ENCODE data around the gene PES1. TPM values are rescaled to one million over a fixed set of nuclear protein-coding genes. Genes with fewer than 3 reads are reported as not detected.
A peak's percentile ranks its signal among the peaks of the same experiment; 100 is the strongest.
"Not testable (repeated sequence)": the region's sequence is repeated elsewhere in the genome, so short reads cannot be mapped to it uniquely, and the experiment has no call there.

The PES1 gene
- total RNA-seq (2014; rRNA removed; shearing (Covaris generic)), result 73.9 and 74.0 TPM in 2 replicates

DNA sequence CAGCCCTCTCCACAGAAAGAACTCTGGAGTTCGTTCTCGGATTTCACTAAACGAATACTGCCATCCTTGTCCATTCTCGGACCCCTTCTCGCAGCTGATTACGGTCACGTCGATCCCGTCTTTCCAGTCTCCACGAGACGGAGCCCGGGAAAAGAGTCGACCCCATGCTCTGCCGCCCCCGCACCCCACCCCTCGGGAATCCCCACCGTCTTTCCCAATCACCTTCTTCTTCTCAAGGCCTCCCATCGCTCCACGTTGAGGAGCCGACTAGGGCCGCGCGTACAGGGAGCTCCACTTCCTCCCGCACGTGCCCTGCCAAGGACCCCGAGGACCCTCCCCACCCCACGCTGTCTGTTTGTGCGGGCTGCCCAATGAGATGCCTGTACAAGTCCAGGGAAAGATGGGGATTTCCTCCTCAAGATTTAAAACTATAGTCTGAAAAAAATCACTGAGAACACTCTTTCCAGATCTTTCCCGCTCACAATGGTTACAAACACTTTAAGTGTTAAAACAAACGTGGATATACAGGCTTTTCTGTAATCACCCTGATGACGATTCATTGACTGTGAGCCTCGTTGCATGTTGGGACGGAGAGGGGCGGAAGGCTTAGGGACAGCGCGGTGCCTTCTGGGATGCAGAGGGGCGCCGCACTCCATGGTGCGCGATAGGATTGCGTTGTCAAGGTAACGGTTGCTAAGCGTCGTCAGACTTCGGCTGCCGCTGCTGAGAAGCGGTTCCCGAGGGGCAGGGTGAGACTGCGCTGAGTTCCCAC, at the start of gene PES1:
Gene PES1, minus strand, starts transcription at position 323 of the 772 bp plus-strand sequence. Its CDS starts 77 bp downstream, at position 246.
- peak; percentile 96 for DNase-seq (ENCODE audit: low spot score)

DNA sequence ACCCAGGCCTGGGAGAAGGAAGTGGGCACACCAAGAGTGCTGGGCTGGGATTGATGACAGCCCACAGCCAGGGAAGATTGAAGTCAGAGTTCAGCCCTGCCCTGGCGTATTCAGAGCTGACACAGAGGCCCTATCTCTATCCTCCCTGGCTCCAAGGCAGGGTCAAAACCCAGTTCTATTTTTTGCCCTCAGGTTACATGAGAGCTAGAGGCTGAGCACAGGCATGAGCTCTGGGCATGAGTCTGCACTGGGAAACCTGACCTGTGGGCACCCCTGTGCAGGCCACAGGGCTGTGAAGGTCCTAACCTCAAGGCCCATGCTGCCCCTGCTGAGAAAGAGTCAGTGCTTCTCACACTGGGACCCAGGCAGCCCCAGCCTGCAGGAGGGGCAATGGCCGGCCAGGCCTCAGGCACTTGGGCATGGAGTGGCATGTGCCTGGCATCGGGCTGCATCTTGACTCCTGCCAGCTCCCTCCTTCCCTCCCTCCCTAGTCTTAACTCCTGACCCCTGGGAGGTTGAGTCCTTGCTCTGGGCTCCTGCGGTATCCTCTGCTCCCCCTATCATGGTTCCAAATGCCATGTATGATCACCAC, 49.2 kb upstream of the PES1 start:
- DNase-seq (ENCODE audit: low spot score), result no peak

DNA sequence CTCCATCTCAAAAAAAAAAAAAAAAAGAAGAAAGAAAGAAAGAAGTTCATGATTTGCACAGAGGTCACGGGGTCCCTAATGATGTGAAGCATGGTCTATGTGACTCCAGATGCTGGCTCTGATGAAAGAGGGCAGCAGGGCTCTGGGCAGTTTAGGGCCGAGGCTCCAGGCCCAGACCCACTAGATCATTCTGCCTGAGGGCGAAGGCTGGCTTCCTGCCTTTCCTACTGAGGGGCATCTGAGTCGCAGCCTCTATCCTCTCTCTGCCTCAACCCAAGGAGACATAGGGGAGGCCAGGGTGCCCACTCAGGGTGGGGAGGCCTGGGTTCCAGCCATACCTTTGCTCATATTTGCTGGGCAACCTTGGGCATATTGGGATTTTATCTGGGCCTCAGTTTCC, 48.7 kb upstream of the PES1 start:
- DNase-seq (ENCODE audit: low spot score), result no peak

GRCh38 chr22:30637701-30638114, 46.0 kb upstream of the PES1 start:
- DNase-seq (ENCODE audit: low spot score), result no peak

DNA sequence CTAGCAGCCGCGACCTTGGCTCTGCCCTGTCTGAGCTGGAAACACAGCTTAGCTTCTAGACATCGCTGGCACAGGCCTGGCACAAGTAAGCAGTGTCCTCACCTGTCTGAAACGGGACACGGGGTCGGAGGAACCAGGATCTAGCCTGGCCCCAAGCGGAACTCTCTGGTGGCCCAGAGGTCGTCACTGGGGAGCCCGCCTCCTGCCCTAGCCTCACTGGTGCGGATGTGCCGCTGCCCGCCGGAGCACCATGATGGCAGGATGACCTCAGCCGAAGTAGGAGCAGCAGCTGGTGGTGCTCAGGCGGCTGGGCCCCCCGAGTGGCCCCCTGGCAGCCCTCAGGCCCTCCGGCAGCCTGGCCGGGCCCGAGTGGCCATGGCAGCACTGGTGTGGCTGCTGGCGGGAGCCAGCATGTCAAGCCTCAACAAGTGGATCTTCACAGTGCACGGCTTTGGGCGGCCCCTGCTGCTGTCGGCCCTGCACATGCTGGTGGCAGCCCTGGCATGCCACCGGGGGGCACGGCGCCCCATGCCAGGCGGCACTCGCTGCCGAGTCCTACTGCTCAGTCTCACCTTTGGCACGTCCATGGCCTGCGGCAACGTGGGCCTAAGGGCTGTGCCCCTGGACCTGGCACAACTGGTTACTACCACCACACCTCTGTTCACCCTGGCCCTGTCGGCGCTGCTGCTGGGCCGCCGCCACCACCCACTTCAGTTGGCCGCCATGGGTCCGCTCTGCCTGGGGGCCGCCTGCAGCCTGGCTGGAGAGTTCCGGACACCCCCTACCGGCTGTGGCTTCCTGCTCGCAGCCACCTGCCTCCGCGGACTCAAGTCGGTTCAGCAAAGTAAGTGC, 44.7 kb upstream of the PES1 start:
- peak; percentile 44 for DNase-seq (ENCODE audit: low spot score)

DNA sequence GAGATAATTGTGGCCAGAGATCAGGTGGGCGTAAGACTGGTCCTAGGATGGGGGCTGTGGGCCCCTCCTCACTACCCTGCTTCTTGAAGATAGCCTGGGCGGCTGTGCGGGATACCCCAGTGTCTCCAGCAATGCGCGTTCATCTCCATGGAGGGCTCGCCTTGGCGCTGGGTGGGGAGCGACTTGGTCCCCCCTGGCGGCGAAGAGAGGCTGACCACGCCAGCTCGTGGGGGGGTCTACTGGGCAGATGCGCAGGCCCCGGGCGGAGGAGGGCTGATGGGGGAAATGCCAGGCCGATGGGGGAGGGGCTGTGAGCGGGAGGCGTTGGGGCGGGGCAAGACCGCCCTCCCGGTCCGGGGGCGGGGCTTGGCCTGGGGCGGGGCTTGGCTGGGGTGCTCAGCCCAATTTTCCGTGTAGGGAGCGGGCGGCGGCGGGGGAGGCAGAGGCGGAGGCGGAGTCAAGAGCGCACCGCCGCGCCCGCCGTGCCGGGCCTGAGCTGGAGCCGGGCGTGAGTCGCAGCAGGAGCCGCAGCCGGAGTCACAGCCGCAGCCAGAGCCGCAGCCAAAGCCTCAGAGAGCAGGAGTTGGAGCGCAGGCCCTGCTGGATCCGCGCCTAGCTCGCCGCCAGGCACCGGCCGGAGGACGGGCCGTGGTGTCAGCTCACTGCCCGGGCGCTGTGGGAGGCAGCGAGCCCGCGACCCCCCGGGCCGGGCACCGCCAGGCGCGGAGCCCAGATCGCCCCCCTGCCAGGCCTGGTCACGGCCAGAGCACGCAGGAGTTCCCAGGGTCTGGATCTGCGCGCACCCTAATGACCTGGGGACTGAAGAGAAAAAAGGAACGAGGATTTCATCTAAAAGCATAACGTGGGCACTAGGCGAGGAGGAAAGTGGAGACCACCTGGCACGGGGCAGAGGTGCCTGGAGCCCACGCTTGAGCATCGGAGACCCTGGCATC, 43.8 kb upstream of the PES1 start, which contains the start of gene SLC35E4:
Gene SLC35E4, plus strand, starts transcription at position 509 of the 953 bp plus-strand sequence. CDS start 670 bp downstream, outside the sequence.
- peak; percentile 80 for DNase-seq (ENCODE audit: low spot score)

GRCh38 chr22:30634471-30635233, 42.9 kb upstream of the PES1 start:
- peak; percentile 85 for DNase-seq (ENCODE audit: low spot score)

DNA sequence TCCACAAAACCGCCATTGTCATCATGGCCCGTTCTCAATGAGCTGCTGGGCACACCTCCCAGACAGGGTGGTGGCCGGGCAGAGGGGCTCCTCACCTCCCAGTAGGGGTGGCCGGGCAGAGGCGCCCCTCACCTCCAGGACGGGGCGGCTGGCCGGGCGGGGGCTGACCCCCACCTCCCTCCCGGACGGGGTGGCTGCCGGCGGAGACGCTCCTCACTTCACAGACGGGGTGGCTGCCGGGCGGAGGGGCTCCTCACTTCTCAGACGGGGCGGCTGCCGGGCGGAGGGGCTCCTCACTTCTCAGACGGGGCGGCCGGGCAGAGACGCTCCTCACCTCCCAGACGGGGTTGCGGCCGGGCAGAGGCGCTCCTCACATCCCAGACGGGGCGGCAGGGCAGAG, 39.8 kb upstream of the PES1 start:
- DNase-seq (ENCODE audit: low spot score), result not testable (repeated sequence)

- DNase-seq (ENCODE audit: low spot score), result no peak
These were observed 36.8 kb upstream of the PES1 start for GRCh38 chr22:30628491-30628890.

GRCh38 chr22:30627471-30627870, 35.8 kb upstream of the PES1 start:
- DNase-seq (ENCODE audit: low spot score), result no peak

GRCh38 chr22:30626413-30626812, 34.7 kb upstream of the PES1 start:
- no peak for DNase-seq (ENCODE audit: low spot score)

DNA sequence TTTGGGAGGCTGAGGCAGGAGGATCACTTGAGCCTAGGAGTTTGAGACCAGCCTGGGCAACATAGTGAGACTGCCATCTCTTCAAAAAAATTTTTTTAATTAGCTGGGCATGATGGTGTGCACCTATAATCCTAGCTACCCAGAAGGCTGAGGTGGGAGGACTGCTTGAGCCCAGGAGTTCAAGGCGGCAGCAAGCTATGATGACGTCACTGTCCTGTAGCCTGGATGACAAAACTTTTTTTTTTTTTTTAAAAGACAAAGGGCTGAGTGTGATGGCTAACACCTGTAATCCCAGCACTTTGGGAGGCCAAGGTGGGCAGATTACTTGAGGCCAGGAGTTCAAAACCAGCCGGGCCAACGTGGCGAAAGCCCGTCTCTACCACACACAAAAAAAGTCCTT, 28.2 kb upstream of the PES1 start:
- not testable (repeated sequence) for DNase-seq (ENCODE audit: low spot score)

DNA sequence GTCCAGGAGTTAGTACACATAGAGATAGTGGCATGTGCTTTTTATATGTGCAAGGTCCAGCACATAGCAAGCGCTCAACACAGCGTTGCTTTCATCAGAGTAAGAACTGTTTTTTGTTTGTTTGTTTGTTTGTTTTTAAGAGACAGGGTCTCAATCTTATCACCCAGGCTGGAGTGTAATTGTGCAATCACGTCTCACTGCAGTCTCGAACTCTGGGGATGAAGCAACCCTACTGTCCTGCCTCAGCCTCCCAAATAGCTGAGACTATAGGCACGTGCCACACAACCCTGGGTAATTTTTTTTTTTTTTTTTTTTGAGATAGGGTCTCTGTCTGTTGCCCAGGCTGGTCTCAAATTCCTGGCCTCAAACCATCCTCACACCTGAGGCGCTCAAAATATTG, 26.1 kb upstream of the PES1 start:
- DNase-seq (ENCODE audit: low spot score), result no peak

DNA sequence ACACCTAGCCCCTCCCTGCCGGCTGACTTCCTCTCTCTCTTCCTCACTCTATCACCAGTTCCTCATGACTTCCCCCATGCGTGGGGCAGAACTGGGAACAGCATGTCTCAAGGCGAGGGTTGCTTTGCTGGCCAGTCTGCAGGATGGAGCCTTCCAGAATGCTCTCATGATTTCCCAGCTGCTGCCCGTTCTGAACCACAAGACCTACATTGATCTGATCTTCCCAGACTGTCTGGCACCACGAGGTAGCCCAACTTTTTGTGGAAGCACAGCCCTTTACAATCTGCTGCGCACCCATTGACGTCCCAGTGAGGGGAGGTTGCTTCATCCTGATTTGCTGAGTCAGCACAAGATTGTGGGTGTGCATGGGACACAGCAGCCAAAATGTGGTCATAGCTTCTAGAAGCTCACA, 23.8 kb upstream of the PES1 start:
- DNase-seq (ENCODE audit: low spot score), result no peak

GRCh38 chr22:30614879-30615278, 23.2 kb upstream of the PES1 start:
- no peak for DNase-seq (ENCODE audit: low spot score)

GRCh38 chr22:30614268-30614667, 22.6 kb upstream of the PES1 start:
- no peak for DNase-seq (ENCODE audit: low spot score)

- no peak for DNase-seq (ENCODE audit: low spot score)
These were observed 21.1 kb upstream of the PES1 start for GRCh38 chr22:30612789-30613188.

DNA sequence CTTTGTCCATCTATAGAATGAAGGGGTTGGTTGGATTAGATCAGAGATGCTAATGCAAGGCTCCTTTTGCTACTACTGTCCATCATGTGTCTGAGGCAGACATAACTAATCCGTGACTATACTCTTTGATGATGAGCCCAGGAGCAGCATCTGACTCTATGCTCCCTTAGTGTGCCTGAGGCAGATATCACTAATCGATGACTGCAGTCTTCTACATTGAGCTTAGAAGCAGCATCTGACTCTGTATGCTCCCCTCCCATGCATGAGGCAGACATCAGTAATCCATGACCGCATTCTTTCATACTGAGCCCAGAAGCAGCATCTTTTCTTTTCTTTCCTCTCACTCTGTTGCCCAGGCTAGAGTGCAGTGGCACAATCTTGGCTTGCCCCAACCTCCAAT, 19.5 kb upstream of the PES1 start:
- DNase-seq (ENCODE audit: low spot score), result no peak

GRCh38 chr22:30610299-30610698, 18.6 kb upstream of the PES1 start:
- DNase-seq (ENCODE audit: low spot score), result no peak
